MM.1S (cell line): ENCODE measurements around the gene CHST2.
"Not testable (repeated sequence)": the region's sequence is repeated elsewhere in the genome, so short reads cannot be mapped to it uniquely, and the experiment has no call there.

Experiments used
- DNase-seq: peaks from one replicate; pipeline ENCODE4 v3.0.0-alpha.2; 2015
- H2AFZ ChIP-seq: fragments of 300-600 bp; sonication (generic); 2 replicates; pipeline ENCODE4 v1.6.0; 2016; ENCODE audit warnings: antibody characterized with exemption, low read length
- H3F3A ChIP-seq: fragments of 300-600 bp; sonication (generic); 2 replicates; pipeline ENCODE4 v1.6.1; 2016; ENCODE audit warnings: mild to moderate bottlenecking, antibody characterized with exemption, low read length, moderate library complexity, mixed read lengths; ENCODE audit not compliant: insufficient read depth
- H3K27ac ChIP-seq: fragments of 300-600 bp; sonication (generic); 2 replicates; pipeline ENCODE4 v1.5.1; 2016; ENCODE audit warnings: mild to moderate bottlenecking, low read length
- H3K27me3 ChIP-seq: fragments of 300-600 bp; sonication (generic); replicated peaks from 2 replicates; pipeline ENCODE4 v1.6.0; 2016; ENCODE audit warnings: low read length; ENCODE audit not compliant: insufficient read depth
- H3K36me3 ChIP-seq: fragments of 300-600 bp; sonication (generic); replicated peaks from 2 replicates; pipeline ENCODE4 v1.6.1; 2016; ENCODE audit warnings: mild to moderate bottlenecking, low read length, mixed read lengths; ENCODE audit not compliant: insufficient read depth
- H3K4me1 ChIP-seq: fragments of 300-600 bp; sonication (generic); 2 replicates; pipeline ENCODE4 v1.6.1; 2016; ENCODE audit warnings: low read length, mixed read lengths
- H3K4me2 ChIP-seq: fragments of 300-600 bp; sonication (generic); 2 replicates; pipeline ENCODE4 v1.6.0; 2016; ENCODE audit warnings: low read depth, low read length
- H3K4me3 ChIP-seq: fragments of 300-600 bp; sonication (generic); 2 replicates; pipeline ENCODE4 v1.5.1; 2016; ENCODE audit warnings: low read length, mixed read lengths
- H3K79me2 ChIP-seq: fragments of 300-600 bp; sonication (generic); 2 replicates; pipeline ENCODE4 v1.6.1; 2016; ENCODE audit warnings: mixed run types, low read length, mixed read lengths
- H3K9ac ChIP-seq: fragments of 300-600 bp; sonication (generic); 2 replicates; pipeline ENCODE4 v1.6.1; 2016; ENCODE audit warnings: low read length, mixed read lengths
- H3K9me2 ChIP-seq: fragments of 300-600 bp; sonication (generic); replicated peaks from 2 replicates; pipeline ENCODE4 v1.6.1; 2016; ENCODE audit warnings: mild to moderate bottlenecking, low read length, mixed read lengths; ENCODE audit not compliant: insufficient read depth
- H3K9me3 ChIP-seq: fragments of 300-600 bp; sonication (generic); replicated peaks from 2 replicates; pipeline ENCODE4 v1.6.1; 2016; ENCODE audit warnings: mild to moderate bottlenecking, low read length, mixed read lengths; ENCODE audit not compliant: insufficient read depth
- H4K20me1 ChIP-seq: fragments of 300-600 bp; sonication (generic); 2 replicates; pipeline ENCODE4 v1.6.1; 2016; ENCODE audit warnings: mild to moderate bottlenecking, low read length, moderate library complexity, mixed read lengths; ENCODE audit not compliant: insufficient read depth
- CTCF ChIP-seq: fragments of 300-600 bp; sonication (generic); IDR thresholded peaks from 2 replicates; pipeline ENCODE4 v1.5.1; 2016; ENCODE audit warnings: antibody characterized with exemption, low read length, mixed read lengths
- EZH2 ChIP-seq: fragments of 300-600 bp; sonication (generic); optimal IDR thresholded peaks from 2 replicates; pipeline ENCODE3; 2017; ENCODE audit warnings: low read depth, mild to moderate bottlenecking, antibody characterized with exemption, low read length, mixed read lengths
- EZH2phosphoT487 ChIP-seq: fragments of 300-600 bp; sonication (generic); IDR thresholded peaks from 2 replicates; pipeline ENCODE4 v1.6.1; 2018; ENCODE audit warnings: antibody characterized with exemption, low read length

Gene CHST2

GRCh38 chr3:143119009-143119914 lies at the start of gene CHST2:
CHST2 (plus strand) TSS chr3:143119771; CDS start chr3:143120817, 1,046 bp downstream.
- peak; percentile 84 for DNase-seq
- TF ChIP-seq EZH2 (no peak), CTCF (no peak), EZH2phosphoT487 (no peak)
- Histone ChIP-seq H3K4me3 (peak within 1 kb of the TSS; percentile 85), H3K36me3 (no peaks in the 10 kb centered on the region), H3K4me1 (no peaks in the 10 kb centered on the region), H3K9me3 (no peaks in the 10 kb centered on the region), H4K20me1 (no peaks in the 10 kb centered on the region; the same call in 1 of the 2 replicates), H3K79me2 (no peaks in the 10 kb centered on the region), H3K9me2 (no peaks in the 10 kb centered on the region), H3K27ac (no peak within 1 kb of the TSS), H3K4me2 (peak within 1 kb of the TSS; percentile 98), H3K9ac (peak within 1 kb of the TSS; percentile 4; the same call in 1 of the 2 replicates), H2AFZ (peak within 1 kb of the TSS; percentile 92), H3F3A (no peaks in the 10 kb centered on the region), H3K27me3 (0 out of 2 replicates have a peak, but pooled peaks cover 4% of the 10 kb centered on the region)

GRCh38 chr3:143070977-143071551 lies 48.5 kb upstream of the CHST2 start:
- H3K36me3 ChIP-seq, result no peaks in the 10 kb centered on the region

GRCh38 chr3:143071776-143072175 lies 47.8 kb upstream of the CHST2 start:
- Histone ChIP-seq H3K9ac (no peak overlapping the region), H2AFZ (no peak overlapping the region)

More at GRCh38 chr3:143070977-143071551, 48.5 kb upstream of the CHST2 start:
- Histone ChIP-seq H2AFZ (no peak overlapping the region), H3K27ac (no peak overlapping the region), H3K9me3 (no peaks in the 10 kb centered on the region), H3F3A (no peaks in the 10 kb centered on the region), H3K79me2 (no peaks in the 10 kb centered on the region), H3K4me3 (no peak overlapping the region), H3K4me1 (no peaks in the 10 kb centered on the region), H4K20me1 (no peaks in the 10 kb centered on the region), H3K27me3 (no peaks in the 10 kb centered on the region), H3K9me2 (no peaks in the 10 kb centered on the region), H3K9ac (no peak overlapping the region), H3K4me2 (no peak overlapping the region)
- no peak for DNase-seq
- TF ChIP-seq EZH2phosphoT487 (no peak), EZH2 (no peak)

GRCh38 chr3:143072298-143073020 lies 47.1 kb upstream of the CHST2 start:
- H2AFZ ChIP-seq, H3K4me1 ChIP-seq, H4K20me1 ChIP-seq, H3K4me3 ChIP-seq, H3K36me3 ChIP-seq, H3K79me2 ChIP-seq, H3K4me2 ChIP-seq, H3K27me3 ChIP-seq, DNase-seq, H3K9ac ChIP-seq, H3K27ac ChIP-seq, H3K9me3 ChIP-seq, H3K9me2 ChIP-seq, H3F3A ChIP-seq: not testable (repeated sequence)

More at GRCh38 chr3:143071776-143072175, 47.8 kb upstream of the CHST2 start:
- Histone ChIP-seq H3K9me3 (no peaks in the 10 kb centered on the region), H3K4me1 (no peaks in the 10 kb centered on the region), H4K20me1 (no peaks in the 10 kb centered on the region), H3K9me2 (no peaks in the 10 kb centered on the region), H3K4me2 (no peak overlapping the region), H3K79me2 (no peaks in the 10 kb centered on the region), H3K27me3 (no peaks in the 10 kb centered on the region), H3K4me3 (no peak overlapping the region), H3K27ac (no peak overlapping the region), H3F3A (no peaks in the 10 kb centered on the region), H3K36me3 (no peaks in the 10 kb centered on the region)
- no peak for TF ChIP-seq EZH2
- TF ChIP-seq EZH2phosphoT487, result no peak
- no peak for TF ChIP-seq CTCF
- DNase-seq, result no peak

- H3K9me2 ChIP-seq, H3K36me3 ChIP-seq, H3F3A ChIP-seq, H3K79me2 ChIP-seq, H3K9ac ChIP-seq, DNase-seq, H3K27me3 ChIP-seq, H4K20me1 ChIP-seq, H3K4me1 ChIP-seq, H3K4me2 ChIP-seq, H2AFZ ChIP-seq, H3K4me3 ChIP-seq, H3K27ac ChIP-seq, H3K9me3 ChIP-seq: not testable (repeated sequence)
These were observed 46.0 kb upstream of the CHST2 start for GRCh38 chr3:143073541-143073940.
